HG03025 (cell line): ENCODE results near the gene DPP7.

ENCODE experiments used
- ATAC-seq: cut with Tn5 transposase; IDR thresholded peaks from one replicate; pipeline ENCODE4 v1.9.1; 2021; ENCODE audit warnings: mild to moderate bottlenecking, moderate library complexity; ENCODE audit not compliant: unreplicated experiment, low FRiP score

Gene DPP7

GRCh38 chr9:137062384-137062783, 52.1 kb downstream of the DPP7 start:
- no peak for ATAC-seq
